Lower lobe of right lung (tissue), 2 donors: Measurements from ENCODE around the gene BAHCC1. TPM values are rescaled to one million over a fixed set of nuclear protein-coding genes. Genes with fewer than 3 reads are reported as not detected.
A peak's percentile ranks its signal among the peaks of the same experiment; 100 is the strongest.

Experiments
- ATAC-seq, 2 donors: fragments of 200-7000 bp; cut with Tn5 transposase; one replicate each; pipeline ENCODE4 v1.9.1; 2020 to 2022; ENCODE audit warnings: mild to moderate bottlenecking in 2 of 2, moderate library complexity in 2 of 2
- DNase-seq: peaks from one replicate; pipeline ENCODE4 v3.0.0-alpha.2; 2020
- H3K27ac ChIP-seq: fragments of 200-600 bp; one replicate; pipeline ENCODE4 v1.8.0; 2022
- H3K27me3 ChIP-seq: fragments of 200-600 bp; one replicate; pipeline ENCODE4 v1.8.0; 2022; ENCODE audit warnings: low read depth
- H3K36me3 ChIP-seq: fragments of 200-600 bp; one replicate; pipeline ENCODE4 v1.8.0; 2022; ENCODE audit warnings: mild to moderate bottlenecking
- H3K4me1 ChIP-seq: fragments of 200-600 bp; one replicate; pipeline ENCODE4 v1.8.0; 2022
- H3K4me3 ChIP-seq: fragments of 200-600 bp; one replicate; pipeline ENCODE4 v1.8.0; 2022; ENCODE audit warnings: mild to moderate bottlenecking
- H3K9me3 ChIP-seq: fragments of 200-600 bp; one replicate; pipeline ENCODE4 v1.8.0; 2022
- intact Hi-C: fragments of 100-400 bp; cut with DNase I; formaldehyde crosslinking; loops from one replicate; pipeline ENCODE4 v1.11.0; 2022
- total RNA-seq: library from RNA; stranded (reverse); fragmentation: NEBNext Ultra II Directional; extraction: Animal tissue kit (Norgen Biotek cat#: 25700); gene quantifications from one replicate; pipeline ENCODE4 v1.2.1, GENCODE V29; 2021
- TF ChIP-seq, protein P1 (sequence below): fragments of 200-600 bp; IDR thresholded peaks from one replicate; pipeline ENCODE4 v1.8.0; 2022; ENCODE audit warnings: antibody characterized with exemption, mild to moderate bottlenecking
- donor health status: DM: no; HTN: yes; CAD: no; lungs with severe emphysema.

Gene BAHCC1
- total RNA-seq, 1 donor from 2014 or later: 19.9 TPM

DNA sequence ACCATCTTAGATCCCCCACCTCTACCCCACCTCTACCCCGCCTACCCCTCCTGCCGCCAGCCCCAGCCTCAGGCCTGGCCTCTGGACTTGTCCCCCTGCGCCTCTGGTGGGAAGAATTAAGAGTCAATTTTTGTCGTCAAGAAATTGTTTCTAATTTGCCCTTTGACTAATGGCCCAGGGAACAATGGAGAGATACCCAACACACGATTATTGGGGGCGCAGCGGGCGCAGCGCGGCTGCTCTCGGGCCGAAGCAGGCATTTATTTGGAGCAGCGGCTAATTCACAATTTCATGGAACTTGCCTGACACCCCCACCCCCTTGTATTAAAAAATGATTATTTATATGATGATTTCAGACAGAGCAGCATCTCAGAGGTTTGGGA is 4.4 kb upstream of the BAHCC1 start:
- Histone ChIP-seq H3K27me3 (no peaks in the 10 kb centered on the region), H3K27ac (no peak overlapping the region), H3K9me3 (no peaks in the 10 kb centered on the region), H3K4me3 (no peak overlapping the region), H3K36me3 (no peaks in the 10 kb centered on the region), H3K4me1 (peaks cover 65% of the 10 kb centered on the region)
- no peak for DNase-seq
- TF ChIP-seq, protein P1, sequence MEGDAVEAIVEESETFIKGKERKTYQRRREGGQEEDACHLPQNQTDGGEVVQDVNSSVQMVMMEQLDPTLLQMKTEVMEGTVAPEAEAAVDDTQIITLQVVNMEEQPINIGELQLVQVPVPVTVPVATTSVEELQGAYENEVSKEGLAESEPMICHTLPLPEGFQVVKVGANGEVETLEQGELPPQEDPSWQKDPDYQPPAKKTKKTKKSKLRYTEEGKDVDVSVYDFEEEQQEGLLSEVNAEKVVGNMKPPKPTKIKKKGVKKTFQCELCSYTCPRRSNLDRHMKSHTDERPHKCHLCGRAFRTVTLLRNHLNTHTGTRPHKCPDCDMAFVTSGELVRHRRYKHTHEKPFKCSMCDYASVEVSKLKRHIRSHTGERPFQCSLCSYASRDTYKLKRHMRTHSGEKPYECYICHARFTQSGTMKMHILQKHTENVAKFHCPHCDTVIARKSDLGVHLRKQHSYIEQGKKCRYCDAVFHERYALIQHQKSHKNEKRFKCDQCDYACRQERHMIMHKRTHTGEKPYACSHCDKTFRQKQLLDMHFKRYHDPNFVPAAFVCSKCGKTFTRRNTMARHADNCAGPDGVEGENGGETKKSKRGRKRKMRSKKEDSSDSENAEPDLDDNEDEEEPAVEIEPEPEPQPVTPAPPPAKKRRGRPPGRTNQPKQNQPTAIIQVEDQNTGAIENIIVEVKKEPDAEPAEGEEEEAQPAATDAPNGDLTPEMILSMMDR: no peak
- intact Hi-C loops: no loop called here
- ATAC-seq: no peak

- H3K36me3 ChIP-seq: no peaks in the 10 kb centered on the region
- peak overlapping the region; percentile 96 for H3K27ac ChIP-seq
- ATAC-seq: no peak
- no peak for DNase-seq
- no peaks in the 10 kb centered on the region for H3K27me3 ChIP-seq
- H3K9me3 ChIP-seq: no peaks in the 10 kb centered on the region
- peak overlapping the region; percentile 74 for H3K4me3 ChIP-seq
- TF ChIP-seq, protein P1: no peak
- H3K4me1 ChIP-seq: peaks cover 59% of the 10 kb centered on the region
- intact Hi-C loops: no loop called here
Measured at GRCh38 chr17:81391293-81391935, 3.8 kb upstream of the BAHCC1 start.

DNA sequence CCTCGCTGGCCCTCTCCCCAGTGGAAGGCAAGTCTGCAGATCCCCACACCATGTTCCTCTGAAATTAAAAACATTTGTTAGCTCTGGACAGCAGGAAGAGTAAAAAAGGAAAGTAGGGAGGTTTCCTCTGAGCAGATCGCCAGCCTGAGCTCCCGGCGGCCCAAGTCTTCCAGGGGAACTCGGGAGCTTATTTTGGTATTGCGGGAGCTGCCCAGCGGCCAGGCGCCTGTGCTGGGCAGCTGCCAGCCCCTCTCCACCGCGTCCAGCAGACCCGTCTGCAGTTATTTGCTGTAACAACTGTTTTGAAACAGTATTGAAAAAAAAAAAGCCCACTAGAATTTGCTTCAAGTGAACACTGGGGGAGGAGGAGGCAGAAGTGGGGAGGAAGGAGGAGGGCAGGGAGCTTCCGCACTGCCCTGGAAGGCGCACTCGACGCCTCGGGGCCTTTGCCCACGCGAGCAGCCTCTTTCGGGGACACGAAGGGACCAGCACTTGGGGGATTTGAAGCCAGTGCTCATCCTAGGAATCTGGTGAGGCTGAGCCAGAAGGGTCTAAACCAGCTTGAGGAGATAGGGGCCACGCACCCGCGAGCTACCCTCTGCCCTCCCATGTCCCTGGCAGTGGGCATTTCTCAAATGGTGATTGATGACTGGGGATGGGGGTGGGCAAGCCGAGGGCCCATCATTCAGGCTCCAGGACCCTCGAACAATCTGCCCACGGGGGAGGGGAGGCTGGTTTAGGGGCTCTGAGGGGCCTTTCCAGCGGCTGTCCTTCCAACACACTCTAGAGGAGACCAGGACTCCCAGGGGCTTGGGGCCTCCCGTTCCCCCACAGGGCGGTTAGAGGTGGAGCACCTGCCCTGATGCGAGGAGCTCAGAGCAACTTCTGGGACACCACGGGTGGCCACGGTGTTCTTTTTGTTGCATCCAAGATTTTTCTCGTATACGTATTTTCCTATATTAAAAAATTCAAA is 3.0 kb upstream of the BAHCC1 start:
- Histone ChIP-seq H3K36me3 (no peaks in the 10 kb centered on the region), H3K27ac (peak overlapping the region; percentile 96), H3K4me3 (peak overlapping the region; percentile 74), H3K9me3 (no peaks in the 10 kb centered on the region), H3K27me3 (no peaks in the 10 kb centered on the region), H3K4me1 (peaks cover 57% of the 10 kb centered on the region)
- no peak for ATAC-seq
- TF ChIP-seq, protein P1: no peak
- DNase-seq: peak; percentile 72
- intact Hi-C loops: no loop called here

DNA sequence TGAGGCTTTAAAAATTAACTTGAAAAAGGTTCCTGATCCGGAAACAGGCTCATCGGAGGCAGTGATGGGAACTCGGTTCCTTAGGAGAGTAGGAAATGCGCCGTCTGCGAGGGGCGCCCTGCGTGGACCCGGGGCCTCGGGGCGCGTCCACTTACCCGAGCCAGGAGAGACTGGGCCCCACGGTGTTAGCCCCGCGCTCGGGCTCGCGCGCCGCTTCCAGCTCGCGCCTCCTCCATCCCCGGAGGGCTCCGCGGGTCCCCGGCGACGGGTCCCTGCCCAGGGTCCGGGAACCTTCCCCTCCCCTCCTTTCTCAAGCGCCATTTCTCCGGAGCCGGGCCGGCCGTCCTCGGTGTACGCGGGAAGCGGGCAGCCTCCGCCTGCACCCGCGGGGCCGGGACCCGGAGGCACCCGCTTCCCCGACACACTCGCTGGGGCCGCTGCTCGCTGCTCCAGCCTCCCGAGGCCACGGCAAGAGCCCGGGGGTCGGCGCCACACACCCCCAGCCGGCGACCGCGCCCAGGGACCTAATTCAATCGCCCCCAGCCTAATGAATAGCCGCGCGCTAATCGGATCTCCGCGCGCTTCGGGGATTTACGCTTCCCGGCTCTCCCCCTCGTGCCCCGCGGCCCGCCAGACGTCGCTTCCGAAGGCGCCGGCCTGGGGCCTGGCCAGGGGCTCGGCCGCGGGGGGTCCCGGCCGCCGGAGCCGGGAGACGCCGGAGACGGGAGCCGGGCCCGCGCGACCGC is 2.2 kb upstream of the BAHCC1 start:
- TF ChIP-seq, protein P1: no peak
- peaks cover 56% of the 10 kb centered on the region for H3K4me1 ChIP-seq
- ATAC-seq: no peak
- peak overlapping the region; percentile 96 for H3K27ac ChIP-seq
- no peaks in the 10 kb centered on the region for H3K9me3 ChIP-seq
- H3K27me3 ChIP-seq: no peaks in the 10 kb centered on the region
- H3K4me3 ChIP-seq: peak overlapping the region; percentile 74
- no peaks in the 10 kb centered on the region for H3K36me3 ChIP-seq
- DNase-seq: no peak
- intact Hi-C loops: no loop called here

- peak overlapping the region; percentile 74 for H3K4me3 ChIP-seq
- no peaks in the 10 kb centered on the region for H3K36me3 ChIP-seq
- TF ChIP-seq, protein P1: no peak
- H3K27me3 ChIP-seq: no peaks in the 10 kb centered on the region
- intact Hi-C loops: no loop called here
- DNase-seq (peak; percentile 100), ATAC-seq (peak; percentile 73 to 80)
- H3K27ac ChIP-seq: peak overlapping the region; percentile 96
- H3K9me3 ChIP-seq: no peaks in the 10 kb centered on the region
- peaks cover 56% of the 10 kb centered on the region for H3K4me1 ChIP-seq
Measured at GRCh38 chr17:81393684-81394376, 1.4 kb upstream of the BAHCC1 start.
